NCI-H2227 treated with DMSO at 0.1 percent for 48 hours (cell line): ENCODE measurements around the gene MRPS18B.
A peak's percentile ranks its signal among the peaks of the same experiment; 100 is the strongest.
"Not testable (repeated sequence)": the region's sequence is repeated elsewhere in the genome, so short reads cannot be mapped to it uniquely, and the experiment has no call there.

Source experiments
- DNase-seq: peaks from one replicate; lab custom pipeline; 2025; lab: John Stamatoyannopoulos, UW

The MRPS18B gene

GRCh38 chr6:30643656-30644055, 26.0 kb downstream of the MRPS18B start:
- no peak for DNase-seq

GRCh38 chr6:30644769-30645168, 27.1 kb downstream of the MRPS18B start:
- no peak for DNase-seq

- DNase-seq: peak; percentile 9
Measured at GRCh38 chr6:30645989-30646388, 28.3 kb downstream of the MRPS18B start.

GRCh38 chr6:30646450-30647241, 29.0 kb downstream of the MRPS18B start, which contains the start of gene C6orf136:
Gene C6orf136, plus strand, starts transcription at chr6:30647133. Its CDS starts 99 bp downstream, at chr6:30647232.
- DNase-seq: peak; percentile 91

- peak; percentile 91 for DNase-seq
Measured at GRCh38 chr6:30647242-30648116, 29.8 kb downstream of the MRPS18B start.

GRCh38 chr6:30651143-30651542, 33.5 kb downstream of the MRPS18B start:
- DNase-seq: no peak

GRCh38 chr6:30654798-30655742, 37.4 kb downstream of the MRPS18B start:
- DNase-seq: no peak

- DNase-seq: no peak
Measured at GRCh38 chr6:30655743-30656094, 38.1 kb downstream of the MRPS18B start.

- no peak for DNase-seq
Measured at GRCh38 chr6:30656513-30656912, 38.9 kb downstream of the MRPS18B start.

- no peak for DNase-seq
Measured at GRCh38 chr6:30657454-30657853, 39.8 kb downstream of the MRPS18B start.

GRCh38 chr6:30657922-30658321, 40.3 kb downstream of the MRPS18B start:
- not testable (repeated sequence) for DNase-seq

- DNase-seq: no peak
Measured at GRCh38 chr6:30664994-30665767, 47.5 kb downstream of the MRPS18B start.

- DNase-seq: not testable (repeated sequence)
Measured at GRCh38 chr6:30666300-30666699, 48.7 kb downstream of the MRPS18B start.

GRCh38 chr6:30670760-30671527, 53.3 kb downstream of the MRPS18B start:
- no peak for DNase-seq

GRCh38 chr6:30672445-30673253, 55.0 kb downstream of the MRPS18B start, which contains the start of gene DHX16:
Gene DHX16, minus strand, starts transcription at chr6:30673006. Its CDS starts 165 bp downstream, at chr6:30672841.
- DNase-seq: peak; percentile 96
